ENCODE measurements around the gene PRPH2.
"Not testable (repeated sequence)": the region's sequence is repeated elsewhere in the genome, so short reads cannot be mapped to it uniquely, and the experiment has no call there.

The PRPH2 gene

DNA sequence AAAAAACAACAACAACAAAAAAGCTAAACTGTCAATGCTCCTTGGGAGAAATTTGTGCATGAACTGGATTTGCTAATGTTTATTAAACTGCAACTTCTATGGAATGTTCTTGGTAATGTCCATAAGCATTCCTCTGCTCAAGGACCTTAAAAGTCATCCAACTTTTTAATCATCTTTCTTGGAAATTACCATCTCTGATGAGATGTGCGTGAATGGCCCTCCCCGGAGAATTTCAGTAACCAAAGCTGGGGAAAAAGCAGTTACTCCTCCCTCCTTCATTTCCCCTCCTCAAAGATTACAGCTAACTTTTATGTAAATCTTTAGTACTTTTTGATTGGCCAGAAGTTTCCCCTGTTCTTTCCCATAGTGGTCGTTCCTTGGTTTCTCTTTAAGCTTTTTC is 18.3 kb upstream of the PRPH2 start:
- no peak for DNase-seq

DNA sequence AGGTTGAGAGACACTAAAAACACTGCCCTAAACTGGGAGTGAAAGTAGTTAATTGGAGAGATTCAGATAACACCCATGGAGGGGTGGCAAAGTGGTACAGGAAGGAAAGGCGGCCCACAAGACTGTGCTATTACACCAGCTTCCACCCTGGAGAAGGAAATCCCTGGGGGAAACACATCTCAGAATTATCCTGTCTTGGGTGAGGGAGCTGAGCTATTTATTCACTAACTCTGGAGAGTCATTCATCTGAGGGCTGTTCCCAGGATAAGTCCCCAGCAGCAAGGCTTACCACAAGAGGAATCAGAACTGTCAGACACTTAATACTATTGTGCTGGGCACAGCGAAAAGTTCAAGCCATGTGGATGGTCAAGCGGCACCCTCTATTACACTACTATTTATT is 13.6 kb upstream of the PRPH2 start:
- no peak for DNase-seq

DNA sequence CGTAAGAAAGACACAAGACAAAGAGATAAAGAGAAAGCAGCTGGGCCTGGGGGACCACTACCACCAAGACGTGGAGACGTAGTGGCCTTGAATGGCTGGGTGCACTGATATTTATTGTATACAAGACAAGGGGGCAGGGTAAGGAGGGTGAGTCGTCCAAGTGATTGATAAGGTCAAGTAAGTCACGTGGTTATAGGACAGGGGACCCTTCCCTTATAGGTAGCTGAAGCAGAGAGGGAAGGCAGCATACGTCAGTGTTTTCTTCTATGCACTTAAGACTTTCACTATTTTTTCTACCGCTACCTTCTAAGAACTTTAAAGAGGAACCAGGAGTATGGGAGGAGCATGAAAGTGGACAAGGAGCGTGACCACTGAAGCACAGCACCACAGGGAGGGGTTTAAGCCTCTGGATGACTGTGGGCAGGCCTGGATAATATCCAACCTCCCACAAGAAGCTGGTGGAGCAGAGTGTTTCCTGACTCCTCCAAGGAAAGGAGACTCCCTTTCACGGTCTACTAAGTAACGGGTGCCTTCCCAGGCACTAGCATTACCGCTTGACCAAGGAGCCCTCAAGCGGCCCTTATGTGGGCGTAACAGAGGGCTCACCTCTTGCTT is 11.6 kb upstream of the PRPH2 start:
- DNase-seq = not testable (repeated sequence)

DNA sequence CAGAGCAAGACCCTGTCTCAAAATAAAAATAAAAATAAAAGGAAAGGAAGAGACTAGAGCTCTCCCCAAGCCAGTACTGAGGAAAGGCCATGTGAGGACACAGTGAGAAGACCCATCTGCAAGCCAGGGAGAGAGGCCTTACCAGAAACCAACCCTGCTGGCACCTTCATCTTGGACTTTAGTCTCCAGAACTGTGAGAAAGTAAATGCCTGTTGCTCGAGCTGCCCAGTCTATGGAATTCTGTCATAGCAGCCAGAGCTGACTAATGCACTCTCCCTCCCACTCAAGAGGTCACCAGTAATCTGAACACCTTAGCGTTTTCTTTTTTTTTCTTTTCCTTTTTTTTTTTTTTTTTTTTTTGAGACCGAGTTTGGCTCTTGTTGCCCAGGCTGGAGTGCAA is 7.3 kb upstream of the PRPH2 start:
- no peak for DNase-seq

DNA sequence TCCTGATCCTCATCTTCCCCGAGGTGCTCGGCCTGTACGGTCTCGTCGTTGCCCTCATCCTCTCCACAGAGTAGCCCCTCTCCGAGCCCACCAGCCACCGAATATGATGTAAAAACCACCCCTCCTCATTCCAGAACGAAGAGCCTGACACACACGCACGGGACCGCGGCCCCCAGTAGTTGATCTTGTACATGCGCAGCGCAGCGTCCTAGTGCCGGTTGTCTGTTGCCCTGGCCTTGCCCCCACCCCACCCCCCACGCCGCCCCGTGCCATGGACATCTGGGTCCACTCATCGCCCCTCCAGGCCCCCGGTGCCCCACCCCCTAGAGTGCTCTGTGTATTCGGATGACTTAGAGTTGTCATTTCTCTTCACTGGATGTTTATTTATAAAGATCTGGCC is 5.2 kb upstream of the PRPH2 start:
- DNase-seq = no peak

DNA sequence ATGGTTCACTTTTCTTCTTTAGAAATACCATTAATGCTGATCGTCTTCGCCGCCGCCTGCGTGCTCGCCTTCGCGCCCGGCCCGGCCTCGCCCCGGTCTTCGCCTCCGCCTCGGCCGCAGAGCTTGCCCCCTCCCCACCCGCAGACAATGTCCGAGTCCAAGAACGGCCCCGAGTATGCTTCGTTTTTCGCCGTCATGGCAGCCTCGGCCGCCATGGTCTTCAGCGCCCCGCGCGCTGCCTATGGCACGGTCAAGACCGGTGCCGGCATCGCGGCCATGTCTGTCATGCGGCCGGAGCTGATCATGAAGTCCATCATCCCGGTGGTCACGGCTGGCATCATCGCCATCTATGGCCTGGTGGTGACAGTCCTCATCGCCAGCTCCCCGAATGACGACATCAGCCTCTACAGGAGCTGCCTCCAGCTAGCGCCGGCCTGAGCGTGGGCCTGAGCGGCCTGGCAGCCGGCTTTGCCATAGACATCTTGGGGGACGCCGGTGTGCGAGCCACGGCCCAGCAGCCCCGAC is 4.8 kb upstream of the PRPH2 start:
- DNase-seq = no peak

DNA sequence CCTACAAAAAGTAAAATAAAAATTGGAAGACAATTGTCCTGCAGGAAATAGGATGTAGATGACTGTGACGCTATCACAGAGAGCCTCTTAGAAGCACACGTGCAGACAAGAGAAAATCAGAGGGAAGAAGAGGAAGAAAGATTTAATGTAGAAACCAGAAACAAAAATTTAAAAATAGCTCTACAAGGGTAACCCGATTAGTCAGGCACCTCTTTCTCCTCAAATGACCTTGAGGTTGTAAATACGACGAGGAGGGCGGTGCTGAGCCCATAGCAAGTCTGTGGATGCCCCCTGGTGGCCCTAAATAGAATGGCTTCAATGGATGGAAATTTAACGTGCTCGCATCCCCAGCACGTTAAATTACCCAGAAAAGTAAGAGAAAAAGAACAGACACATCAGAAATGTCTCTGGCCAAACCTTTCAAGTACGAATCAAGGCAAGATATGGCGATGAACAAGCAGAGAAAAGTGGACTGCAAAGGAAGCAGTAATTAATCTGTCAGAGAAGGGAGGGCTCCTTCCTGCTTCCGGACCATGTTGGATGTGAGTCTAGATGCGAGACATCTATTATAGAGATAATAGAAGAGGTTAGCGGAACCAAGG is 4.2 kb upstream of the PRPH2 start:
- peak; percentile 89 for DNase-seq

DNA sequence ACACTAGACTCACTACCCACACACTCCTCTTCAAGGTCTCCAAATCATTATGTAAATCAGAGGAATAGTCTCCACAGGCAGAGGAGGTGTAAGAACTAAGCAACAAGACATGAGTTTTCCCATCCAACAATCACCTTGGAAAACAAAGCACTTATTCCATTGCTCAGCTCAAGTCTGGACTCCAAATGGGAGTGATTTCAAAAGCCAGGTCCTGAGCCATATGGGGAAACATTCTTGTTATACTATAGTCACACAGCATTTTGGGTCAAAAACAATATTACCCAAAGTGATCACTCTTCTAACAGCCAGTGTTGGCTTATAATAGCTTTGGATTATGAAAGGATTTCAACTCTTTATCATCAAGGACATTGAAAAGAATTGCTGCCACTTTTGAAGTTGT is 3.6 kb upstream of the PRPH2 start:
- DNase-seq = no peak

DNA sequence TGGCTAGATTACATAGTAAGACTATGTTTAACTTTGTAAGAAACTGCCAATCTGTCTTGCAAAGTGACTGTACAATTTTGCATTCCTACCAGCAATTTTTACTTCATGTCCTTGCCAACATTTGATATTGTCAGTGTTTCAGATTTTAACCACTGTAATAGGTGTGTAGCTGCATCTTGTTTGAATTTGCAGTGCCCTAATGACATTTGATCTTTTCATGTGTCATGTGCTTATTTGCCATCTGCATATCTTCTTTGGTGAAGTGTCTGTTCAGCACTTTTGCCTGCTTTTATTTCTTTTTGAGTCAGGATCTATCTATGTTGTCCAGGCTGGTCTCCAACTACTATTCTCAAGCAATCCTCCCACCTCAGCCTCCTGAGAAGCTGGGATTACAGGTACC is 2.4 kb upstream of the PRPH2 start:
- DNase-seq = no peak

DNA sequence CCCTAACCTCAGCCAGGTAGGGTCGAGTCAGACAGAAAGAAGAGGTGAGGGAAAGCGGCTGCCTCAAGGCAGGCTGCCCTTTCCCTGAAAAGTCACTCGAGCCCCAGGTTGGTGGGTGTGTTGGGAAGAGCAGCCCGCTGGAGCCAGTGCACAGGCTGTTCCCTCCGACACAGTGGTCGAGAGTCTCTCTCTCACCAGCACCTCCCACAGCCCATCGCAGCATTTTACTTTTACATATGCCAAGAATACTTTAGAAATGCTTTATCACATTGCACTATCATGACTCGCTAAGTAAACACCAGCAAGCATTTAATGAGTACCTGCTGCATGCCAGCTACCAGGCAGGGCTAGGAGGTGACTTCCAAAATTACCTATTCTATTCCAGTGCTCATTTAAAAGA is 1.7 kb downstream of the PRPH2 start:
- no peak for DNase-seq

DNA sequence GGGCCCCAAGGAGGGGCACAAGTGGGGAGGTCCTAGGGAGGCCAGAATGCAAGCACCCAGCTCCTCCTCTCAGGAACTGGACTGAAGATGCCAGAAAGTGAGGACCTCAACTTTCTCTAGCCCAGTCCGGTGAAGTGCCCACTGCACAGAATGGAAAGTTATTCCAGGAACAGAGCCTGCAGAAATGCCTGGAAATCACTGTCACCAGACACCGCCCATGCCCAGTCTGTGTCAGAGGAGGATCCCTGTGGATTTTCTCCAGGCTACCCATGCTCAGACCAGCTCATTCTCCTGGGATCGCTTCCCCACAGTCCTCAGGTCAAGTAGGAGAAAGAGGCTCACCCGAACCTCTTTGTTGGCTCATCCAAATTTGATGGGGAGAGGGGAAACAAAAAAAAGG is 6.5 kb downstream of the PRPH2 start:
- DNase-seq = no peak

DNA sequence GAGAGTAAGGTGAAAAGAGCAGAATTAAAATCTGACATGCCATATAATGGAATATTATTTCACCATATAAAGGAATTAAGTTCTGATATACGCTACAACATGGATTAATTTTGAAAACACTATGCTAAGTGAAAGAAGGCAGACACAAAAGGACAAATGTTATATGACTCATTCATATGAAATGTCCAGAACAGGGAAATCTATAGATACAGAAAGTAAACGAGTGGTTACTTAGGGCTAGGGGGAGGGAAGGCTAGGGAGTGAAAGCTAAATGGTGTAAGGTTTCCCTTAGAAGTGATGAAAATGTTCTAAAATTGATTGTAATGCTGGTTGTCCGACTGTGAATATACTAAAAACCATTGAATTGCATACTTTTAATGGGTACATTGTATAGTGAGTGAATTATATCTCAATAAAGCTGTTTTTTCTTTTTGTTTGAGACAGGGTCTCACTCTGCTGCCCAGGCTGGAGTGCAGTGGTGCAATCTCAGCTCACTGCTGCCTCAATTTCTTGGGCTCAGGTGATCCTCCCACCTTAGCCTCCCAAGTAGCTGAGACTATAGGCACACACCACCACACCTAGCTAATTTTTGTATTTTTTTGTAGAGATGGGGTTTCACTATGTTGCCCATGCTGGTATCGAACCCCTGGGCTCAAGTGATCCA is 8.2 kb downstream of the PRPH2 start:
- no peak for DNase-seq

DNA sequence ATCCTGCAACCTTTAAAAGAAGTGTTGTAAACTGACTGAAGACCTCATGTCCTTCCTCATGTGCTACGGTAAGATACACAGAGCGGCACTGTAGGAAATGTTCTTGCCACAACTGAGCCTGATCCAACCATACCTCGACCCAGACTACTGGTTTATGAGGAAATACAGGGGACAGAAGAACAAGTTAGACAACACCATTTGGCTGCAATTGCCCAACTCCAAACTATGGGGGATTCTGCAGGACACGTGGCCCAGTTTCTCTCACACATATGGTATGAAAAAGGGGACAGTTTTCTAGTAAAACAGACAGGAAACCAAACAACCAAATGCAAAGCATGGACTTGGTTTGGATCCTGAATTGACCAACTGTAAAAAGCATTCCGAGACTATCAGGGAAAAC is 10.5 kb downstream of the PRPH2 start:
- no peak for DNase-seq

DNA sequence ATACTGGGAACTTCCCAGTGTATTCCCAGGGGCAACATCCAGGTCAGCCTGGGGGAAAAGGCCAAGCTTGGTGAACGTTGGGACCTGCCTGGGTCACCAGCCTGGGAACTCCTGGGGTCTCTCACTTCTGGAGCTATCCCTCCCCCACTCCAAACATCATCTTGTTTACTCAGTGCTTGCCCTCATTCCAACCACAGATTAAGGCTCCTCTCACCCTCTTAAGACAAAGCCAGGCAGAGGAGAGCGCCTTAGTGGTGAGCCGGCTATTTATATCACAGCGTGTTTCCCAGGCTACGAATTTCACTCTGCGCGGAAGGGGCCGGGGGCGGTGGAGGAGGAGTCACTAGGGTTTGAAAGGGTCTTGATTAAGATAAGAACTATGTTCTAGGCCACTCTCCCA is 12.1 kb downstream of the PRPH2 start:
- DNase-seq = peak; percentile 16

DNA sequence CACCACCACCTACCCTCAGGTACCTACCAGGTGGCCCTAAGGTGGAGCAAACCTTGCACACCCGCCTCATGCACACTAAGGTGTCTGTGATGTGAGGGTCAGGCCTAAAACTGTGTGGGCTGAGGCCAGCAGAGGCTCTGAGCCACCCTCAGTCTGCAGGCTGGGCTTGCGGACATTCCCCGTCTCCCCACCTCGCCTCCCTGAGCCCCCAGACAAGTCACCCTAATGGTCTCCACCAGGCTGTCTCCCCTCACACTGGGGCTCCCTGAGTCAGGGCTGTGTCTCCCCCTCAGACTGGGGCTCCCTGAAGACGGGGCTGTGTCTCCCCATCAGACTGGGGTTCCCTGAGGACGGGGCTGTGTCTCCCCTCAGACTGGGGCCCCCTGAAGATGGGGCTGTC is 12.5 kb downstream of the PRPH2 start:
- DNase-seq = no peak

DNA sequence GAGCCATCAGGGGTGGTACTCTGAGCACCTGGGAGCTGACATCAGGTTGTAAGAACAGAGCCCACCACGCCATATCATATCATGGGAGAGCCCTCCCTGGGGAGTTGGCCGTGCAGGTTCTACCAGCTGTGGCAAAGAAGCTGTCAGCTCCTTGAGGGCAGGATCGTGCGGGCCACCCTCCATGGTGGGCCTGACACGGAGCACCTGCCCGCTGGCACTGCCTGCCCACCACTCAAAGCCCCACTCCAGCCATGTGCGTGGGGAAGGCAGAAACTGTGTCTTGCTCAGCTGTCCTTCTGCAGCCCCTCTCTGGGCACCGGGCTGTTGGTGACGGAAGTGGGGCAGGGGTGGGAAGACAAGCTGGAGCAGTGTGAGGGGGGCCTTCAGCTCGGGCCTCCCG is 14.3 kb downstream of the PRPH2 start:
- no peak for DNase-seq

DNA sequence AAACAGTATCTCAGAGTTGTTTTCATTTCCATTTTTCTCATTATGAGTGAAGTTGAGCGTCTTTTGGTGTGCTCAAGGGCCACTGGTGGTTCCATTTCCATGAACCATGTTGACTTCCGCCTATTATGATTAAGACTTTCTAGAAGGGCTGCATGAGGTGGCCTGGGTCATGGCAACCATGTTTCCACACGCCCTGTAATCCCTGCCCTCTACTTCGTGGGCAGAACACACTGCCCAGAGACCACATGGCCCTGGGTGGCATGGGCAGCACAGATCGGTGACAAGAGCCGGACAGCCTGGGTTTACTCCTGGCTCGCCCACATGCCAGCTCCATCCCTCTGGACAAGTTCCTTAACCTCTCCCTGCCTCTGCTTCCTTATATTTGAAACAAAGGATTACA is 14.8 kb downstream of the PRPH2 start:
- DNase-seq = no peak

DNA sequence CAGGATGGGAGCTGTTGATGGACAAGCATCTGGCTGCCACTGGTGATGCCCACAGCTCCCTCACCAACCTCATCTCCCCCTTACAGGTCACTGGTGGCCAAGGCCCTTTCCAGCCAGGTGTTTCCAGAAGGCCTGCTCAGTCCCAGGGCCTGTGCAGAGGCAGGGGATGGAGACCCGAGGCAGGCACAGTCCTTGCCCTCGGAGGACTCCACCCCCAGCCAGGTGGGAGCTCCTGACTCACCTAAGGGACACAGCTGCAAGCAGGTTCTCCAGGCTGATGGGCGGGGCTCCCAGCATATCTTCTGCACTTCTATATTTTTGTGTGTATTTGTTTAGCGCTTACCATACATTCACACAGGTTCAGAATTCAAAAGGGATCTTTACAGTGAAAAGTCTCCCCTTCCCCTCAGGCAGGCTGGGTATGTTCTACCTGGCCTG is 17.4 kb downstream of the PRPH2 start:
- peak; percentile 69 for DNase-seq

DNA sequence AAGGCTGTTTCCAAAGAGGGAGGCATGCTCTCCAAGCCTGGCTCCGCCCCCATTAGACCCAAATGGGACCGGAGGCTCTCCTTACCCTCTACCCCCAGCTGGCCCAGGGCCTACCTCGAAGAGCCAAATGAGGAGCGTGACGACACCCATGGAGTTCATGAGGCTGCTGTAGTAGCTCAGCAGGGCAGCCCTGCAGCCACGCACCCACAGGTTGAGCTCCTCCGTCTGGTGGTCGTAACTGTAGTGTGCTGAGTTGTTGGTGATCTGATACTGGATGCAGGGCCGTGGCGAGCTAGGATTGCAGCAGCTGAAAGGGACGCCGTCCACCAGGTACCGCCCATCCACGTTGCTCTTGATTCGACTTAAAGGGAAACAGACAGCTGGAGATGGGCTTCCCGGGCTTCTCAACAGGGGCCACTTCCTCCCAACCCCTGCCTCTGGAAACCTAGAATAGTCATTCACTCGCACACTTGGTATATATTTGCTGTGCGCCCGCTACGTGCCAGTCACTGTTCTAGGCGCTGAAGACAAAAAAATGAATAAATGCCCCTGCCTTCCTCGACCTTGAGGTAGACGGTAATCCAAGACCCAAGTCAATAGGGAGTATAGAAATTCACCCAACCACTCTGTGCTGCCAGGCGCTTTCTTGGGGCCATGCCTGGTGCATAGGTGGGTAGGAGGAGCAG is 18.0 kb downstream of the PRPH2 start:
- DNase-seq = peak; percentile 86

DNA sequence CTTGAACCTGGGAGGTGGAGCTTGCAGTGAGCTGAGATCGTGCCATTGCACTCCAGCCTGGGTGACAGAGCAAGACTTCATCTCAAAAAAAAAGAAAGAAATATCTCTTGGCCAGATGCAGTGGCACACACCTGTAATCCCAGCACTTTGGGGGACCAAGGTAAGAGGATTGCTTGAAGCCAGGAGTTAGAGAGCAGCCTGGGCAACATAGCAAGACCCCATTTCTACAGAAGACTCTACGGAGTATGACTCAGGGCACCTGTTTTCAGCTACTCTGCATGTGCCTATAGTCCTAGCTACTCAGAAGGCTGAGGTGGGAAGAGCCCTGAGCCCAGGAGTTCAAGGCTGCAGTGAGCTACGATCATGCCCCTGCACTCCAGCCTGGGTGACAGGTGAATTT is 19.6 kb downstream of the PRPH2 start:
- not testable (repeated sequence) for DNase-seq

DNA sequence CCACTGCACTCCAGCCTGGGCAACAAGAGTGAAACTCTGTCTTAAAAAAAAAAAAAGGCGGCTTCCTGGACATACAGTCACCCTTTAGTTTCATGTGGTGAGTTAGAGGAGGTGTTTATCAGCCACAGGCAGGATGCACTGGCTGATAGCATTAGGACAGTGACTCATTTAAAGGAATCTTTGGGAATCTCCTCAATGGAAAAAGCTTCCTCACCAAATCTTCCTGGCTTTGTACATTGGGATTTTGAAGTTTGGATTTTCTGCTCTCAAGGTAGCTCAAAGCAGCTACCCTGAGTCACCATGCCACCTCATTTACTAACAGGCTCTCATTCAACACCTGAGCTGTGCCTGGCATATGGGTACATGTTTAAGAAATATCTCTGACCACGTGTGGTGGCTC is 20.2 kb downstream of the PRPH2 start:
- DNase-seq = no peak

DNA sequence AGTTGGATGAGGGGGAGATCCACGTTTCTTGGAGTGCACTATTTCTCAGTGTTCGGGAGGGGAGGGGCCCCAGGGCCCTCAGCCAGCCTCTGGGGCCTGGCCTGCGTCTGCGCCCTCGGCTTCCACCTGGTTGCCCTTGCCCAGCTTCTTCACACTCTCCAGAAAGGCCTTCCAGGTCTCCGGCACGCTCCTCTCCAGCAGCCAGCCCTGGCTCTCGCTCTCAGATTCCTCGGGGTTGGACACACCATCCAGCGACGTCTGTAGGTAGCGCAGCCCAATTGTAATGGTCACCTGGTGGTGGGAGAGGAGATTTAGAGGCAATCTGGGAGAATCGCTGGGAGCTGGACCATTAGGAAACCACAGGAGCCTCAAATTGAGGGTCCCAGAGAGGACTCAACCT is 24.2 kb downstream of the PRPH2 start:
- no peak for DNase-seq

DNA sequence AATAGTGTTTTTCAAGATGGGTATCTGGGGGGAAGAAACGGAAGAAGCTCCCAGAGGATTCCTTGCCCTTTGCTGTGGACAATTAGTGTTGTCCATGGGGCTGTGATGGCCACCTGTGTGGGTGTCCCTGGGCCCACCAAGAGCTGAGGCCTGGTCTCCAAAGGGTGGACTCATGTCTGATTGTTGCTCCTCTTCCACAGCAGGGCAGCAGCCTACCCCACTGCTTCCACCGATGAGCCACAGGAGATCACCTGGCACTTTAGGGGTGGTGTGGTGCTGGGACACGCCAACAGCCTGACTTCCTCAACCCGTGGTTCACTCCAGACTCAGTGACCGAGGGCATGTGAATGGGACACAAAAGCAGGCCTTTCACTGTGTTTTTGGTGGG is 25.1 kb downstream of the PRPH2 start:
- no peak for DNase-seq
